ENCODE data around the gene CCDC142. TPM values are rescaled to one million over a fixed set of nuclear protein-coding genes. Genes with fewer than 3 reads are reported as not detected.
"Not testable (repeated sequence)": the region's sequence is repeated elsewhere in the genome, so short reads cannot be mapped to it uniquely, and the experiment has no call there.

The CCDC142 gene
- total and polyA plus RNA-seq, 2 experiments from 2014 or later, result 5.1 to 12.3 TPM

GRCh38 chr2:74444498-74445318 lies 38.1 kb downstream of the CCDC142 start:
- TF ChIP-seq CTCF (conservative IDR thresholded peaks at IDR 0.05; ENCODE audit: low read depth in 2 of 2), result no peak
- TF ChIP-seq CREB1 (CRISPR knock-in tag; IDR thresholded peaks at IDR 0.05; ENCODE audit: low read depth), result no peak
- TF ChIP-seq ZNF114 (CRISPR knock-in tag; IDR thresholded peaks at IDR 0.05), result no peak
- TF ChIP-seq EZH2 (IDR thresholded peaks at IDR 0.05; ENCODE audit: low read depth, unreplicated experiment), result no peak
- no peak for TF ChIP-seq STAT1 (IDR thresholded peaks at IDR 0.05; ENCODE audit: unreplicated experiment)
- TF ChIP-seq ETS1 (IDR thresholded peaks at IDR 0.05), result no peak
- no peak for TF ChIP-seq NANOG (IDR thresholded peaks at IDR 0.05; ENCODE audit: borderline replicate concordance)
- no peak for TF ChIP-seq ZNF331 (CRISPR knock-in tag; IDR thresholded peaks at IDR 0.05; ENCODE audit: low read depth)
- no peak for TF ChIP-seq JUNB (IDR thresholded peaks at IDR 0.05; ENCODE audit: unreplicated experiment)
- TF ChIP-seq EZH2phosphoT487 (IDR thresholded peaks at IDR 0.05; ENCODE audit: unreplicated experiment), result no peak
- no peak for TF ChIP-seq POLR2AphosphoS5 (IDR thresholded peaks at IDR 0.05; ENCODE audit: low read depth)
- Mint-ChIP-seq H3K36me3 (ENCODE audit: low read depth) (no peaks in the 10 kb centered on the region), H3K9me3 (no peaks in the 10 kb centered on the region; the same call in 2 of the 3 replicates), H3K4me3 (no peak overlapping the region), H3K27me3 (ENCODE audit: insufficient read depth, low read depth, poor library complexity) (peaks cover 5% of the 10 kb centered on the region), H3K4me1 (peaks cover 2% of the 10 kb centered on the region; the same call in 1 of the 3 replicates), H3K27ac (no peak overlapping the region)
- Histone ChIP-seq H3K4me3 (no peak overlapping the region), H3K4me2 (no peak overlapping the region), H4K20me1 (replicated peaks; ENCODE audit: insufficient read depth) (no peaks in the 10 kb centered on the region), H3K27me3 (ENCODE audit: insufficient read depth) (no peaks in the 10 kb centered on the region), H3K4me1 (ENCODE audit: insufficient read depth) (peaks cover 3% of the 10 kb centered on the region; the same call in 1 of the 2 replicates), H3K9me2 (ENCODE audit: insufficient read depth) (no peaks in the 10 kb centered on the region), H3K79me2 (replicated peaks; ENCODE audit: insufficient read depth) (peaks cover 6% of the 10 kb centered on the region), H2AFZ (peak overlapping the region; percentile 89; the same call in 1 of the 2 replicates), H3F3A (replicated peaks; ENCODE audit: low read depth) (peaks cover 14% of the 10 kb centered on the region), H3K27ac (ENCODE audit: low read depth) (no peak overlapping the region), H3K36me3 (ENCODE audit: insufficient read depth) (no peaks in the 10 kb centered on the region)
- DNase-seq (ENCODE audit: low spot score), result no peak
- no peak for ATAC-seq

- H3K9me2 ChIP-seq (ENCODE audit: insufficient read depth); ATAC-seq; H3K36me3 ChIP-seq (ENCODE audit: insufficient read depth); DNase-seq (ENCODE audit: low spot score); H3K9me3 Mint-ChIP-seq; H3K27me3 ChIP-seq (ENCODE audit: insufficient read depth): not testable (repeated sequence)
- Histone ChIP-seq H3F3A (replicated peaks; ENCODE audit: low read depth) (peaks cover 18% of the 10 kb centered on the region), H3K4me2 (peak overlapping the region; percentile 97), H3K4me3 (peak overlapping the region; percentile 96), H3K4me1 (ENCODE audit: insufficient read depth) (peaks cover 21% of the 10 kb centered on the region; the same call in 1 of the 2 replicates), H3K79me2 (replicated peaks; ENCODE audit: insufficient read depth) (peaks cover 26% of the 10 kb centered on the region), H2AFZ (peak overlapping the region; percentile 66), H4K20me1 (replicated peaks; ENCODE audit: insufficient read depth) (peaks cover 20% of the 10 kb centered on the region), H3K27ac (ENCODE audit: low read depth) (peak overlapping the region; percentile 24)
- H3K4me3 Mint-ChIP-seq, result peak overlapping the region; percentile 98
- peak overlapping the region; percentile 75 for H3K27ac Mint-ChIP-seq
- peaks cover 15% of the 10 kb centered on the region for H3K27me3 Mint-ChIP-seq (ENCODE audit: insufficient read depth, low read depth, poor library complexity)
- peaks cover 21% of the 10 kb centered on the region for H3K4me1 Mint-ChIP-seq
- H3K36me3 Mint-ChIP-seq (ENCODE audit: low read depth), result peaks cover 13% of the 10 kb centered on the region
Measured at GRCh38 chr2:74442483-74443297, 40.1 kb downstream of the CCDC142 start.

Measured in GM23338 (cell line).